ENCODE data around the gene WDR18.

WDR18 gene

GRCh38 chr19:1001538-1002166, 17.5 kb downstream of the WDR18 start:
- no peak overlapping the region for H3K4me3 ChIP-seq (ENCODE audit: low read depth, low read length)
- TF ChIP-seq CTCF (IDR thresholded peaks at IDR 0.05; ENCODE audit: low read depth, low read length): peak; percentile 78

GRCh38 chr19:1002600-1002999, 18.5 kb downstream of the WDR18 start:
- no peak for TF ChIP-seq CTCF (IDR thresholded peaks at IDR 0.05; ENCODE audit: low read depth, low read length)
- no peak overlapping the region for H3K4me3 ChIP-seq (ENCODE audit: low read depth, low read length)

GRCh38 chr19:1003283-1003682, 19.1 kb downstream of the WDR18 start:
- H3K4me3 ChIP-seq (ENCODE audit: low read depth, low read length): no peak overlapping the region
- no peak for TF ChIP-seq CTCF (IDR thresholded peaks at IDR 0.05; ENCODE audit: low read depth, low read length)

GRCh38 chr19:1004204-1004802, 20.2 kb downstream of the WDR18 start:
- H3K4me3 ChIP-seq (ENCODE audit: low read depth, low read length): no peak overlapping the region
- TF ChIP-seq CTCF (IDR thresholded peaks at IDR 0.05; ENCODE audit: low read depth, low read length): no peak

- no peak overlapping the region for H3K4me3 ChIP-seq (ENCODE audit: low read depth, low read length)
- TF ChIP-seq CTCF (IDR thresholded peaks at IDR 0.05; ENCODE audit: low read depth, low read length): no peak
These were observed 20.9 kb downstream of the WDR18 start for GRCh38 chr19:1004803-1005664.

- no peak for TF ChIP-seq CTCF (IDR thresholded peaks at IDR 0.05; ENCODE audit: low read depth, low read length)
- no peak overlapping the region for H3K4me3 ChIP-seq (ENCODE audit: low read depth, low read length)
These were observed 22.7 kb downstream of the WDR18 start for GRCh38 chr19:1006711-1007398.

All from WI38 (cell line).